K562 (cell line): ENCODE data around the gene DUOXA2. TPM values are rescaled to one million over a fixed set of nuclear protein-coding genes. Genes with fewer than 3 reads are reported as not detected.
A peak's percentile ranks its signal among the peaks of the same experiment; 100 is the strongest.

ENCODE experiments used
- ARID1B ChIP-seq: fragments of 450-650 bp; IDR thresholded peaks from 2 replicates; pipeline ENCODE4 v1.6.1; 2016; ENCODE audit warnings: antibody characterized with exemption, mild to moderate bottlenecking, inconsistent platforms
- ATF3 ChIP-seq, 2 experiments: fragments of 450-650 bp in 1 of 2; sonication (generic) in 1 of 2; formaldehyde crosslinking in 1 of 2; IDR thresholded peaks in 1 of 2; conservative IDR thresholded peaks in 1 of 2; 2 replicates each; pipeline versions ENCODE4 v1.6.1 to v1.8.1; 2016 to 2023; ENCODE audit warnings: mild to moderate bottlenecking in 2 of 2, moderate library complexity in 2 of 2, inconsistent platforms in 1 of 2, missing genetic modification reagents in 1 of 2
- FOXP1 ChIP-seq: sonication (generic); formaldehyde crosslinking; IDR thresholded peaks from 2 replicates; pipeline ENCODE4 v1.8.0; 2022; ENCODE audit warnings: mild to moderate bottlenecking, missing genetic modification reagents
- HDGF ChIP-seq: fragments of 450-650 bp; IDR thresholded peaks from 2 replicates; pipeline ENCODE4 v1.6.1; 2016
- HNRNPL ChIP-seq: fragments of 200-400 bp; formaldehyde crosslinking; IDR thresholded peaks from 2 replicates; pipeline ENCODE4 v1.6.1; 2017; ENCODE audit warnings: low read depth, mild to moderate bottlenecking, low read length
- KDM2B ChIP-seq: fragments of 250-450 bp; sonication (Bioruptor Pico); IDR thresholded peaks from 2 replicates; pipeline ENCODE4 v1.8.0; 2021; ENCODE audit warnings: mild to moderate bottlenecking, moderate library complexity
- KLF13 ChIP-seq: fragments of 450-650 bp; IDR thresholded peaks from 2 replicates; pipeline ENCODE4 v1.6.1; 2016; ENCODE audit warnings: missing genetic modification characterization, low read depth, mild to moderate bottlenecking, missing compliant biosample characterization, moderate library complexity, borderline replicate concordance
- LARP7 ChIP-seq: fragments of 450-650 bp; IDR thresholded peaks from 2 replicates; pipeline ENCODE4 v1.6.1; 2016
- MYC ChIP-seq, 2 experiments: fragments of 250-450 bp in 1 of 2; sonication (Bioruptor Pico) in 1 of 2; IDR thresholded peaks; 2 replicates each; pipeline versions ENCODE4 v1.5.1 to v1.6.1; 2012 to 2021; ENCODE audit warnings: low read depth in 2 of 2, borderline replicate concordance in 1 of 2, improper control_type of control experiment in 1 of 2, low read length in 1 of 2, mild to moderate bottlenecking in 1 of 2, moderate library complexity in 1 of 2
- NFE2 ChIP-seq: IDR thresholded peaks from 2 replicates; pipeline ENCODE4 v1.6.1; 2014; ENCODE audit warnings: antibody characterized with exemption, low read depth
- PRPF4 ChIP-seq: fragments of 200-400 bp; formaldehyde crosslinking; IDR thresholded peaks from one replicate; pipeline ENCODE4 v1.6.1; 2017; ENCODE audit warnings: low read length, low read depth, mild to moderate bottlenecking; ENCODE audit not compliant: insufficient read depth, poor library complexity, severe bottlenecking
- SETDB1 ChIP-seq: IDR thresholded peaks from one replicate; pipeline ENCODE4 v1.6.1; 2012; ENCODE audit warnings: low read length, control low read depth, inconsistent platforms
- SMAD3 ChIP-seq: fragments of 450-650 bp; formaldehyde crosslinking; conservative IDR thresholded peaks from 2 replicates; pipeline ENCODE4 v1.4.0; 2020; ENCODE audit warnings: mild to moderate bottlenecking
- THAP7 ChIP-seq: fragments of 250-450 bp; sonication (Bioruptor Pico); IDR thresholded peaks from 2 replicates; pipeline ENCODE4 v1.5.0; 2021
- USF1 ChIP-seq: sonication (generic); formaldehyde crosslinking; IDR thresholded peaks from 2 replicates; pipeline ENCODE4 v1.9.0; 2022; ENCODE audit warnings: mild to moderate bottlenecking, missing genetic modification reagents
- ZBTB33 ChIP-seq: sonication (generic); formaldehyde crosslinking; IDR thresholded peaks from 2 replicates; pipeline ENCODE4 v1.8.1; 2023; ENCODE audit warnings: mild to moderate bottlenecking, missing genetic modification reagents
- ZKSCAN3 ChIP-seq: fragments of 250-450 bp; sonication (Bioruptor Pico); IDR thresholded peaks from 2 replicates; pipeline ENCODE4 v1.4.0; 2020
- ZNF253 ChIP-seq: fragments of 250-450 bp; sonication (Bioruptor Pico); conservative IDR thresholded peaks from 2 replicates; pipeline ENCODE4 v1.6.1; 2021; ENCODE audit warnings: mild to moderate bottlenecking
- ZNF77 ChIP-seq: fragments of 250-450 bp; sonication (Bioruptor Pico); IDR thresholded peaks from 2 replicates; pipeline ENCODE4 v1.5.0; 2020
- polyA plus RNA-seq, 8 experiments: library from polyadenylated mRNA; depleted of rRNA in 4 of 8; stranded (reverse) in 5 of 8; unstranded in 3 of 8; fragments of >200 nt; fragmentation: Nextera tagmentation in 2 of 8; fragmentation: Illumina TruSeq in 1 of 8; extraction: Ambion mirVana in 2 of 8; extraction: Trizol in 1 of 8; gene quantifications; 2 replicates each; pipeline versions ENCODE4 v1.2.1 to v1.2.3, GENCODE V29; 2011 to 2014; ENCODE audit warnings: inconsistent platforms in 1 of 8, missing spikeins in 1 of 8
- total RNA-seq, 7 experiments: library from RNA; depleted of rRNA in 6 of 7; stranded (reverse); fragments of >200 nt in 6 of 7; fragmentation: Illumina TruSeq in 2 of 7; extraction: Trizol in 2 of 7; gene quantifications; 2 replicates each; pipeline versions ENCODE4 v1.2.1 to v1.2.3, GENCODE V29; 2011 to 2021; ENCODE audit warnings: low replicate concordance in 1 of 7

The DUOXA2 gene
- total and polyA plus RNA-seq, 9 of the 15 experiments (the other 6 are each of a cell fraction or from before 2014, with no cell fraction given): not detected

GRCh38 chr15:45166834-45167630, 52.9 kb downstream of the DUOXA2 start (continued):
- peak; percentile 58; the same call in 1 of the 2 replicates for TF ChIP-seq MYC (IDR thresholded peaks at IDR 0.05; ENCODE audit: low read depth, low read length)
- TF ChIP-seq MYC (CRISPR knock-in tag; IDR thresholded peaks at IDR 0.05; ENCODE audit: borderline replicate concordance, low read depth): no peak
- no peak for TF ChIP-seq SMAD3 (CRISPR knock-in tag)
- peak; percentile 40; the same call in 1 of the 2 replicates for TF ChIP-seq ARID1B
- TF ChIP-seq ZNF253 (CRISPR knock-in tag): no peak
- TF ChIP-seq FOXP1 (CRISPR knock-in tag): no peak
- TF ChIP-seq NFE2: no peak
- TF ChIP-seq ZKSCAN3: no peak
- TF ChIP-seq HNRNPL: no peak
- TF ChIP-seq THAP7 (CRISPR knock-in tag): no peak
- no peak for TF ChIP-seq KLF13 (tag)
- TF ChIP-seq HDGF: no peak
- TF ChIP-seq ZBTB33: no peak
- TF ChIP-seq LARP7: no peak
- TF ChIP-seq ATF3 (IDR thresholded peaks at IDR 0.05): no peak
- no peak for TF ChIP-seq ATF3 (CRISPR knock-in tag; conservative IDR thresholded peaks at IDR 0.05)
- no peak for TF ChIP-seq USF1
- no peak for TF ChIP-seq KDM2B (CRISPR knock-in tag)
- TF ChIP-seq PRPF4: no peak
- no peak for TF ChIP-seq ZNF77
- TF ChIP-seq SETDB1: no peak
